Osteoblast (primary cell): ENCODE results near the gene TFAP2A. TPM values are rescaled to one million over a fixed set of nuclear protein-coding genes. Genes with fewer than 3 reads are reported as not detected.
A peak's percentile ranks its signal among the peaks of the same experiment; 100 is the strongest.

ENCODE experiments used
- DNase-seq: peaks from one replicate; pipeline ENCODE4 v3.0.0; 2011; ENCODE audit warnings: low spot score, mixed read lengths; ENCODE audit not compliant: insufficient read length; ENCODE audit errors: missing footprints
- H2AFZ ChIP-seq: 2 replicates; pipeline ENCODE4 v1.6.0; 2011; ENCODE audit warnings: mild to moderate bottlenecking, low read length
- H3K27ac ChIP-seq: 2 replicates; pipeline ENCODE4 v1.5.1; 2011; ENCODE audit warnings: mild to moderate bottlenecking, low read depth, low read length, moderate library complexity
- H3K27me3 ChIP-seq: 2 replicates; pipeline ENCODE4 v1.6.0; 2012; ENCODE audit warnings: mild to moderate bottlenecking, control low read depth, inconsistent platforms, low read length, moderate library complexity; ENCODE audit not compliant: insufficient read depth
- H3K36me3 ChIP-seq: 2 replicates; pipeline ENCODE4 v1.5.1; 2011; ENCODE audit warnings: mild to moderate bottlenecking, low read length, control low read depth, moderate library complexity; ENCODE audit not compliant: insufficient read depth
- H3K4me1 ChIP-seq: 2 replicates; pipeline ENCODE4 v1.5.1; 2011; ENCODE audit warnings: mild to moderate bottlenecking, low read length, control low read depth, moderate library complexity; ENCODE audit not compliant: insufficient read depth
- H3K4me2 ChIP-seq: 2 replicates; pipeline ENCODE4 v1.6.0; 2011; ENCODE audit warnings: mild to moderate bottlenecking, low read length; ENCODE audit not compliant: insufficient read depth
- H3K4me3 ChIP-seq: fragments of 200-600 bp; sonication (generic); 3 replicates; pipeline ENCODE4 v1.5.1; 2012; ENCODE audit warnings: mild to moderate bottlenecking, low read length, inconsistent platforms; ENCODE audit not compliant: insufficient read depth
- H3K79me2 ChIP-seq: 2 replicates; pipeline ENCODE4 v1.6.0; 2012; ENCODE audit warnings: mild to moderate bottlenecking, low read length, control low read depth, inconsistent platforms; ENCODE audit not compliant: insufficient read depth
- H3K9me3 ChIP-seq: 2 replicates; pipeline ENCODE4 v1.5.1; 2011; ENCODE audit warnings: low read depth, low read length, control low read depth
- H4K20me1 ChIP-seq: 2 replicates; pipeline ENCODE4 v1.6.0; 2012; ENCODE audit warnings: mild to moderate bottlenecking, low read length, control low read depth; ENCODE audit not compliant: insufficient read depth
- CTCF ChIP-seq: IDR thresholded peaks from 2 replicates; pipeline ENCODE4 v1.5.1; 2011; ENCODE audit warnings: mild to moderate bottlenecking, low read depth, low read length, moderate library complexity; ENCODE audit errors: extremely low read depth
- total RNA-seq: library from RNA; depleted of rRNA; stranded (reverse); fragments of >200 nt; gene quantifications from 2 replicates; pipeline ENCODE4 v1.2.3, GENCODE V29; 2012

Gene TFAP2A
- total RNA-seq, 1 donor = 0.36 TPM

DNA sequence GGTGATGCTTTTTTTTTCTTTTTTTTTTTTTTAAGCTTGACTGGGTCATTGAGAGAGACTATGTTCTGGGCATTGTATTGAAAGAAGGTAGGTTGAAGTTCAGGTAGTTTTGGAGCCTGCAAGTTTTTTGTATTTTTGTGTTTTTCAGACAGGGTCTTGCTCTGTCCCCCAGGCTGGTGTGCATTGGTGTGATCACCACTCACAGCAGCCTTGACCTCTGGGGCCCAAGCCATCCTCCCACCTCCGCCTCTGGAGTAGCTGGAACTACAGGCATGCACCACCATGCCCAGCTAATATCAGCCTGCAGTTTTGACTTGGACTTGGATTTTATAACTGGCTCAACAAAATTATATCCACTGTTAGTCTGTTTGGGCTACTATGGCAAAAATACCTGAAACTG, 31.7 kb upstream of the TFAP2A start:
- TF ChIP-seq CTCF = no peak
- H2AFZ ChIP-seq = no peak overlapping the region
- H3K4me3 ChIP-seq = no peak overlapping the region
- H3K9me3 ChIP-seq = no peaks in the 10 kb centered on the region
- DNase-seq = no peak
- peaks cover 10% of the 10 kb centered on the region for H3K4me1 ChIP-seq
- H3K36me3 ChIP-seq = no peaks in the 10 kb centered on the region
- H3K79me2 ChIP-seq = no peaks in the 10 kb centered on the region
- no peak overlapping the region for H3K4me2 ChIP-seq
- H4K20me1 ChIP-seq = no peaks in the 10 kb centered on the region
- no peak overlapping the region for H3K27ac ChIP-seq
- H3K27me3 ChIP-seq = no peaks in the 10 kb centered on the region

DNA sequence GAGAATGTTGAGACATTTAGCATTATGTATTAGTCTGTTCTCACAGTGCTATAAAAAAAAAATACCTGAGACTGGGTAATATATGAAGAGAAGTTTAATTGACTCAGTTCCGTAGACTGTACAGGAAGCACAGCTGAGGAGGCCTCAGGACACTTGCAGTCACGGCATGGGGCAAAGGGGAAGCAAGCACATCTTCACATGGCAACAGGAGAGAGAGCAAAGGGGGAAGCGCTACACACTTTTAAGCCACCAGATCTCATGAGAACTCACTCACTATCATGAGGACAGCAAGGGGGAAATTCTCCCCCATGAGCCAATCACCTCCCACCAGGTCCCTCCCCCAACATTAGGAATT, 26.8 kb upstream of the TFAP2A start:
- DNase-seq = no peak
- Histone ChIP-seq H3K9me3 (no peaks in the 10 kb centered on the region), H3K27me3 (no peaks in the 10 kb centered on the region), H3K27ac (peak overlapping the region; percentile 78), H3K36me3 (no peaks in the 10 kb centered on the region), H3K4me3 (peak overlapping the region; percentile 6), H3K4me2 (peak overlapping the region; percentile 72), H3K4me1 (peaks cover 12% of the 10 kb centered on the region), H2AFZ (peak overlapping the region; percentile 60), H4K20me1 (no peaks in the 10 kb centered on the region), H3K79me2 (no peaks in the 10 kb centered on the region)
- TF ChIP-seq CTCF = no peak

GRCh38 chr6:10441004-10441654, 26.3 kb upstream of the TFAP2A start:
- peak overlapping the region; percentile 42 for H3K4me3 ChIP-seq

GRCh38 chr6:10437891-10438290, 23.0 kb upstream of the TFAP2A start:
- TF ChIP-seq CTCF = no peak
- Histone ChIP-seq H4K20me1 (no peaks in the 10 kb centered on the region), H3K27ac (no peak overlapping the region), H3K4me2 (no peak overlapping the region), H3K79me2 (no peaks in the 10 kb centered on the region), H3K36me3 (no peaks in the 10 kb centered on the region), H3K9me3 (no peaks in the 10 kb centered on the region), H3K4me3 (no peak overlapping the region), H2AFZ (peak overlapping the region; percentile 13), H3K4me1 (peaks cover 19% of the 10 kb centered on the region), H3K27me3 (no peaks in the 10 kb centered on the region)
- DNase-seq = no peak

More at GRCh38 chr6:10441004-10441654, 26.3 kb upstream of the TFAP2A start:
- Histone ChIP-seq H2AFZ (peak overlapping the region; percentile 92), H4K20me1 (no peaks in the 10 kb centered on the region), H3K79me2 (no peaks in the 10 kb centered on the region), H3K9me3 (no peaks in the 10 kb centered on the region), H3K4me1 (peaks cover 12% of the 10 kb centered on the region), H3K27ac (peak overlapping the region; percentile 78), H3K4me2 (peak overlapping the region; percentile 72), H3K27me3 (no peaks in the 10 kb centered on the region), H3K36me3 (no peaks in the 10 kb centered on the region)
- DNase-seq = peak; percentile 85
- TF ChIP-seq CTCF = no peak
